GM23338 (cell line): ENCODE results near the gene FPR1. TPM values are rescaled to one million over a fixed set of nuclear protein-coding genes. Genes with fewer than 3 reads are reported as not detected.

Experiments
- ATAC-seq: fragments of 200-7000 bp; cut with Tn5 transposase; 3 replicates; pipeline ENCODE4 v1.9.1; 2020
- DNase-seq: peaks from one replicate; pipeline ENCODE4 v3.0.0-alpha.2; 2015; ENCODE audit warnings: low spot score
- H2AFZ ChIP-seq: fragments of 200-600 bp; sonication (generic); 2 replicates; pipeline ENCODE4 v1.8.0; 2016; ENCODE audit warnings: antibody characterized with exemption, mild to moderate bottlenecking, moderate library complexity
- H3F3A ChIP-seq: fragments of 200-600 bp; sonication (generic); replicated peaks from 2 replicates; pipeline ENCODE4 v1.8.0; 2017; ENCODE audit warnings: antibody characterized with exemption, mixed run types, low read depth
- H3K27ac ChIP-seq: fragments of 200-600 bp; sonication (generic); 2 replicates; pipeline ENCODE4 v1.6.1; 2016; ENCODE audit warnings: low read depth
- H3K27me3 ChIP-seq: fragments of 200-600 bp; sonication (generic); 2 replicates; pipeline ENCODE4 v1.8.0; 2016; ENCODE audit warnings: mild to moderate bottlenecking, mixed run types, moderate library complexity; ENCODE audit not compliant: insufficient read depth
- H3K36me3 ChIP-seq: fragments of 200-600 bp; sonication (generic); 2 replicates; pipeline ENCODE4 v1.8.0; 2016; ENCODE audit warnings: mild to moderate bottlenecking; ENCODE audit not compliant: insufficient read depth
- H3K4me1 ChIP-seq: fragments of 200-600 bp; sonication (generic); 2 replicates; pipeline ENCODE4 v1.8.0; 2016; ENCODE audit warnings: mild to moderate bottlenecking, moderate library complexity; ENCODE audit not compliant: insufficient read depth
- H3K4me2 ChIP-seq: fragments of 200-600 bp; sonication (generic); 2 replicates; pipeline ENCODE4 v1.7.1; 2017; ENCODE audit warnings: mixed run types
- H3K4me3 ChIP-seq: fragments of 200-600 bp; sonication (generic); 2 replicates; pipeline ENCODE4 v1.6.1; 2016; ENCODE audit warnings: mixed run types
- H3K79me2 ChIP-seq: fragments of 200-600 bp; sonication (generic); replicated peaks from 2 replicates; pipeline ENCODE4 v1.8.0; 2017; ENCODE audit warnings: mild to moderate bottlenecking; ENCODE audit not compliant: insufficient read depth
- H3K9me2 ChIP-seq: fragments of 200-600 bp; sonication (generic); 2 replicates; pipeline ENCODE4 v1.8.0; 2017; ENCODE audit not compliant: insufficient read depth
- H4K20me1 ChIP-seq: fragments of 200-600 bp; sonication (generic); replicated peaks from 2 replicates; pipeline ENCODE4 v1.8.0; 2017; ENCODE audit warnings: mild to moderate bottlenecking; ENCODE audit not compliant: insufficient read depth
- H3K27ac Mint-ChIP-seq: 2 replicates; pipeline ENCODE4 v1.8.0; 2020; ENCODE audit warnings: inconsistent platforms, mild to moderate bottlenecking, moderate library complexity, mixed read lengths
- H3K27me3 Mint-ChIP-seq: 3 replicates; pipeline ENCODE4 v1.8.0; 2022; ENCODE audit warnings: low read depth, mild to moderate bottlenecking, moderate library complexity, mixed read lengths, inconsistent platforms; ENCODE audit not compliant: insufficient read depth, poor library complexity
- H3K36me3 Mint-ChIP-seq: 3 replicates; pipeline ENCODE4 v1.8.0; 2021; ENCODE audit warnings: low read depth, mild to moderate bottlenecking, inconsistent platforms, moderate library complexity, mixed read lengths
- H3K4me1 Mint-ChIP-seq: 3 replicates; pipeline ENCODE4 v1.8.0; 2020; ENCODE audit warnings: mild to moderate bottlenecking, inconsistent platforms, mixed read lengths
- H3K4me3 Mint-ChIP-seq: 3 replicates; pipeline ENCODE4 v1.8.0; 2021; ENCODE audit warnings: moderate library complexity, mild to moderate bottlenecking, inconsistent platforms, mixed read lengths
- H3K9me3 Mint-ChIP-seq: 3 replicates; pipeline ENCODE4 v1.8.0; 2020; ENCODE audit warnings: moderate library complexity, mild to moderate bottlenecking, inconsistent platforms, mixed read lengths
- CREB1 ChIP-seq: fragments of 250-450 bp; sonication (Bioruptor Pico); IDR thresholded peaks from 2 replicates; pipeline ENCODE4 v1.5.0; 2020; ENCODE audit warnings: low read depth, mild to moderate bottlenecking, moderate library complexity
- EZH2 ChIP-seq: fragments of 200-600 bp; sonication (generic); IDR thresholded peaks from one replicate; pipeline ENCODE4 v1.8.0; 2017; ENCODE audit warnings: antibody characterized with exemption, mild to moderate bottlenecking, low read depth; ENCODE audit not compliant: unreplicated experiment
- EZH2phosphoT487 ChIP-seq: fragments of 200-600 bp; sonication (generic); IDR thresholded peaks from one replicate; pipeline ENCODE4 v1.8.1; 2018; ENCODE audit warnings: antibody characterized with exemption; ENCODE audit not compliant: unreplicated experiment
- JUNB ChIP-seq: IDR thresholded peaks from one replicate; pipeline ENCODE4 v1.6.1; 2016; ENCODE audit warnings: antibody characterized with exemption; ENCODE audit not compliant: unreplicated experiment
- NANOG ChIP-seq: IDR thresholded peaks from 2 replicates; pipeline ENCODE4 v1.6.1; 2016; ENCODE audit warnings: antibody characterized with exemption, borderline replicate concordance
- POLR2AphosphoS5 ChIP-seq: IDR thresholded peaks from 2 replicates; pipeline ENCODE4 v1.6.1; 2016; ENCODE audit warnings: antibody characterized with exemption, low read depth
- STAT1 ChIP-seq: IDR thresholded peaks from one replicate; pipeline ENCODE4 v1.6.1; 2016; ENCODE audit warnings: antibody characterized with exemption; ENCODE audit not compliant: unreplicated experiment
- ZNF114 ChIP-seq: fragments of 250-450 bp; sonication (Bioruptor Pico); IDR thresholded peaks from 2 replicates; pipeline ENCODE4 v1.5.0; 2020; ENCODE audit warnings: mild to moderate bottlenecking, moderate library complexity
- ZNF331 ChIP-seq: fragments of 250-450 bp; sonication (Bioruptor Pico); IDR thresholded peaks from 2 replicates; pipeline ENCODE4 v1.5.0; 2020; ENCODE audit warnings: low read depth, mild to moderate bottlenecking, moderate library complexity
- polyA plus RNA-seq: library from polyadenylated mRNA; unstranded; fragments of >200 nt; fragmentation: Nextera tagmentation; extraction: Ambion mirVana; gene quantifications from 2 replicates; pipeline ENCODE4 v1.2.1, GENCODE V29; 2016
- total RNA-seq: library from RNA; depleted of rRNA; stranded (reverse); fragments of >200 nt; shearing (Covaris generic); gene quantifications from 2 replicates; pipeline ENCODE4 v1.2.3, GENCODE V29; 2014
- TF ChIP-seq, protein P1 (sequence below): fragments of 250-450 bp; sonication (Bioruptor Pico); IDR thresholded peaks from 2 replicates; pipeline ENCODE4 v1.5.0; 2020; ENCODE audit warnings: mild to moderate bottlenecking, moderate library complexity
- TF ChIP-seq, protein P2 (sequence below), 2 experiments: fragments of 200-600 bp in 1 of 2; sonication (generic) in 1 of 2; conservative IDR thresholded peaks; 2 replicates each; pipeline versions ENCODE4 v1.5.1 to v1.6.1; 2016 to 2017; ENCODE audit warnings: antibody characterized with exemption in 2 of 2, low read depth in 2 of 2, mild to moderate bottlenecking in 2 of 2, moderate library complexity in 1 of 2
- TF ChIP-seq, protein P3 (sequence below): IDR thresholded peaks from one replicate; pipeline ENCODE4 v1.6.1; 2018; ENCODE audit warnings: antibody characterized with exemption; ENCODE audit not compliant: unreplicated experiment
- TF ChIP-seq, protein P4 (sequence below): IDR thresholded peaks from 2 replicates; pipeline ENCODE4 v1.6.1; 2016; ENCODE audit warnings: antibody characterized with exemption

FPR1 gene
- total and polyA plus RNA-seq, 2 experiments from 2014 or later: not detected

DNA sequence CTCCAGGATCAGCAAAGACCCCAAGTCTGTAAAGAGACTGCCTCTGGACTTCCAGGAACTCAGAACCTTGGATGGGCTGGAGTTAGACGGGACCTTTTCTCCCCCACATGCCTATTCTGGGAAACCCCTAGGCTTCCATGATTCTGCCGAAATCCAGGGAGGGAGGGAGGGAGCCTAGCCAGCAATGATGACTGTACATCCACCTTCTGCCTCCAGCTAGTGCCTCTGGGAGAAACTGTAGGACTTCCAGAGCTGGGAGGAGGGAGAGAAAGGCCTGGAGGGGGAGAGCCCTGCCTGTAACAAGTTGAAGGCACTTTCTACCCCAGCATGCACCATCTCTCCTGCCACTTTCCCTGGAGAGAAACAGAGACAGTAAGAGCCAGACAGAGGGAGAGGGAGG is 21.9 kb downstream of the FPR1 start:
- no peaks in the 10 kb centered on the region for H3F3A ChIP-seq
- peaks cover 21% of the 10 kb centered on the region for H3K4me1 ChIP-seq
- Mint-ChIP-seq H3K4me1 (peaks cover 37% of the 10 kb centered on the region), H3K27ac (no peak overlapping the region), H3K27me3 (peaks cover 11% of the 10 kb centered on the region), H3K4me3 (no peak overlapping the region), H3K9me3 (peaks cover 34% of the 10 kb centered on the region), H3K36me3 (peaks cover 13% of the 10 kb centered on the region)
- no peaks in the 10 kb centered on the region; the same call in 1 of the 2 replicates for H3K36me3 ChIP-seq
- no peak overlapping the region for H2AFZ ChIP-seq
- ATAC-seq (no peak), DNase-seq (no peak)
- H4K20me1 ChIP-seq: no peaks in the 10 kb centered on the region
- no peak overlapping the region for H3K4me2 ChIP-seq
- H3K27me3 ChIP-seq: no peaks in the 10 kb centered on the region
- H3K27ac ChIP-seq: no peak overlapping the region
- no peaks in the 10 kb centered on the region for H3K9me2 ChIP-seq
- no peak for TF ChIP-seq STAT1
- no peak for TF ChIP-seq NANOG
- TF ChIP-seq CREB1 (CRISPR knock-in tag): no peak
- TF ChIP-seq, protein P1, sequence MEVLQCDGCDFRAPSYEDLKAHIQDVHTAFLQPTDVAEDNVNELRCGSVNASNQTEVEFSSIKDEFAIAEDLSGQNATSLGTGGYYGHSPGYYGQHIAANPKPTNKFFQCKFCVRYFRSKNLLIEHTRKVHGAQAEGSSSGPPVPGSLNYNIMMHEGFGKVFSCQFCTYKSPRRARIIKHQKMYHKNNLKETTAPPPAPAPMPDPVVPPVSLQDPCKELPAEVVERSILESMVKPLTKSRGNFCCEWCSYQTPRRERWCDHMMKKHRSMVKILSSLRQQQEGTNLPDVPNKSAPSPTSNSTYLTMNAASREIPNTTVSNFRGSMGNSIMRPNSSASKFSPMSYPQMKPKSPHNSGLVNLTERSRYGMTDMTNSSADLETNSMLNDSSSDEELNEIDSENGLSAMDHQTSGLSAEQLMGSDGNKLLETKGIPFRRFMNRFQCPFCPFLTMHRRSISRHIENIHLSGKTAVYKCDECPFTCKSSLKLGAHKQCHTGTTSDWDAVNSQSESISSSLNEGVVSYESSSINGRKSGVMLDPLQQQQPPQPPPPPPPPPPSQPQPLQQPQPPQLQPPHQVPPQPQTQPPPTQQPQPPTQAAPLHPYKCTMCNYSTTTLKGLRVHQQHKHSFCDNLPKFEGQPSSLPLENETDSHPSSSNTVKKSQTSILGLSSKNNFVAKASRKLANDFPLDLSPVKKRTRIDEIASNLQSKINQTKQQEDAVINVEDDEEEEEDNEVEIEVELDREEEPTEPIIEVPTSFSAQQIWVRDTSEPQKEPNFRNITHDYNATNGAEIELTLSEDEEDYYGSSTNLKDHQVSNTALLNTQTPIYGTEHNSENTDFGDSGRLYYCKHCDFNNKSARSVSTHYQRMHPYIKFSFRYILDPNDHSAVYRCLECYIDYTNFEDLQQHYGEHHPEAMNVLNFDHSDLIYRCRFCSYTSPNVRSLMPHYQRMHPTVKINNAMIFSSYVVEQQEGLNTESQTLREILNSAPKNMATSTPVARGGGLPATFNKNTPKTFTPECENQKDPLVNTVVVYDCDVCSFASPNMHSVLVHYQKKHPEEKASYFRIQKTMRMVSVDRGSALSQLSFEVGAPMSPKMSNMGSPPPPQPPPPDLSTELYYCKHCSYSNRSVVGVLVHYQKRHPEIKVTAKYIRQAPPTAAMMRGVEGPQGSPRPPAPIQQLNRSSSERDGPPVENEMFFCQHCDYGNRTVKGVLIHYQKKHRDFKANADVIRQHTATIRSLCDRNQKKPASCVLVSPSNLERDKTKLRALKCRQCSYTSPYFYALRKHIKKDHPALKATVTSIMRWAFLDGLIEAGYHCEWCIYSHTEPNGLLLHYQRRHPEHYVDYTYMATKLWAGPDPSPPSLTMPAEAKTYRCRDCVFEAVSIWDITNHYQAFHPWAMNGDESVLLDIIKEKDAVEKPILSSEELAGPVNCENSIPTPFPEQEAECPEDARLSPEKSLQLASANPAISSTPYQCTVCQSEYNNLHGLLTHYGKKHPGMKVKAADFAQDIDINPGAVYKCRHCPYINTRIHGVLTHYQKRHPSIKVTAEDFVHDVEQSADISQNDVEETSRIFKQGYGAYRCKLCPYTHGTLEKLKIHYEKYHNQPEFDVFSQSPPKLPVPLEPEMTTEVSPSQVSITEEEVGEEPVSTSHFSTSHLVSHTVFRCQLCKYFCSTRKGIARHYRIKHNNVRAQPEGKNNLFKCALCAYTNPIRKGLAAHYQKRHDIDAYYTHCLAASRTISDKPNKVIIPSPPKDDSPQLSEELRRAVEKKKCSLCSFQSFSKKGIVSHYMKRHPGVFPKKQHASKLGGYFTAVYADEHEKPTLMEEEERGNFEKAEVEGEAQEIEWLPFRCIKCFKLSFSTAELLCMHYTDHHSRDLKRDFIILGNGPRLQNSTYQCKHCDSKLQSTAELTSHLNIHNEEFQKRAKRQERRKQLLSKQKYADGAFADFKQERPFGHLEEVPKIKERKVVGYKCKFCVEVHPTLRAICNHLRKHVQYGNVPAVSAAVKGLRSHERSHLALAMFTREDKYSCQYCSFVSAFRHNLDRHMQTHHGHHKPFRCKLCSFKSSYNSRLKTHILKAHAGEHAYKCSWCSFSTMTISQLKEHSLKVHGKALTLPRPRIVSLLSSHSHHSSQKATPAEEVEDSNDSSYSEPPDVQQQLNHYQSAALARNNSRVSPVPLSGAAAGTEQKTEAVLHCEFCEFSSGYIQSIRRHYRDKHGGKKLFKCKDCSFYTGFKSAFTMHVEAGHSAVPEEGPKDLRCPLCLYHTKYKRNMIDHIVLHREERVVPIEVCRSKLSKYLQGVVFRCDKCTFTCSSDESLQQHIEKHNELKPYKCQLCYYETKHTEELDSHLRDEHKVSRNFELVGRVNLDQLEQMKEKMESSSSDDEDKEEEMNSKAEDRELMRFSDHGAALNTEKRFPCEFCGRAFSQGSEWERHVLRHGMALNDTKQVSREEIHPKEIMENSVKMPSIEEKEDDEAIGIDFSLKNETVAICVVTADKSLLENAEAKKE (CRISPR knock-in tag): no peak
- TF ChIP-seq, protein P2, sequence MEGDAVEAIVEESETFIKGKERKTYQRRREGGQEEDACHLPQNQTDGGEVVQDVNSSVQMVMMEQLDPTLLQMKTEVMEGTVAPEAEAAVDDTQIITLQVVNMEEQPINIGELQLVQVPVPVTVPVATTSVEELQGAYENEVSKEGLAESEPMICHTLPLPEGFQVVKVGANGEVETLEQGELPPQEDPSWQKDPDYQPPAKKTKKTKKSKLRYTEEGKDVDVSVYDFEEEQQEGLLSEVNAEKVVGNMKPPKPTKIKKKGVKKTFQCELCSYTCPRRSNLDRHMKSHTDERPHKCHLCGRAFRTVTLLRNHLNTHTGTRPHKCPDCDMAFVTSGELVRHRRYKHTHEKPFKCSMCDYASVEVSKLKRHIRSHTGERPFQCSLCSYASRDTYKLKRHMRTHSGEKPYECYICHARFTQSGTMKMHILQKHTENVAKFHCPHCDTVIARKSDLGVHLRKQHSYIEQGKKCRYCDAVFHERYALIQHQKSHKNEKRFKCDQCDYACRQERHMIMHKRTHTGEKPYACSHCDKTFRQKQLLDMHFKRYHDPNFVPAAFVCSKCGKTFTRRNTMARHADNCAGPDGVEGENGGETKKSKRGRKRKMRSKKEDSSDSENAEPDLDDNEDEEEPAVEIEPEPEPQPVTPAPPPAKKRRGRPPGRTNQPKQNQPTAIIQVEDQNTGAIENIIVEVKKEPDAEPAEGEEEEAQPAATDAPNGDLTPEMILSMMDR (conservative IDR thresholded peaks at IDR 0.05; ENCODE audit: low read depth in 2 of 2): no peak
- TF ChIP-seq JUNB: no peak
- TF ChIP-seq, protein P3, sequence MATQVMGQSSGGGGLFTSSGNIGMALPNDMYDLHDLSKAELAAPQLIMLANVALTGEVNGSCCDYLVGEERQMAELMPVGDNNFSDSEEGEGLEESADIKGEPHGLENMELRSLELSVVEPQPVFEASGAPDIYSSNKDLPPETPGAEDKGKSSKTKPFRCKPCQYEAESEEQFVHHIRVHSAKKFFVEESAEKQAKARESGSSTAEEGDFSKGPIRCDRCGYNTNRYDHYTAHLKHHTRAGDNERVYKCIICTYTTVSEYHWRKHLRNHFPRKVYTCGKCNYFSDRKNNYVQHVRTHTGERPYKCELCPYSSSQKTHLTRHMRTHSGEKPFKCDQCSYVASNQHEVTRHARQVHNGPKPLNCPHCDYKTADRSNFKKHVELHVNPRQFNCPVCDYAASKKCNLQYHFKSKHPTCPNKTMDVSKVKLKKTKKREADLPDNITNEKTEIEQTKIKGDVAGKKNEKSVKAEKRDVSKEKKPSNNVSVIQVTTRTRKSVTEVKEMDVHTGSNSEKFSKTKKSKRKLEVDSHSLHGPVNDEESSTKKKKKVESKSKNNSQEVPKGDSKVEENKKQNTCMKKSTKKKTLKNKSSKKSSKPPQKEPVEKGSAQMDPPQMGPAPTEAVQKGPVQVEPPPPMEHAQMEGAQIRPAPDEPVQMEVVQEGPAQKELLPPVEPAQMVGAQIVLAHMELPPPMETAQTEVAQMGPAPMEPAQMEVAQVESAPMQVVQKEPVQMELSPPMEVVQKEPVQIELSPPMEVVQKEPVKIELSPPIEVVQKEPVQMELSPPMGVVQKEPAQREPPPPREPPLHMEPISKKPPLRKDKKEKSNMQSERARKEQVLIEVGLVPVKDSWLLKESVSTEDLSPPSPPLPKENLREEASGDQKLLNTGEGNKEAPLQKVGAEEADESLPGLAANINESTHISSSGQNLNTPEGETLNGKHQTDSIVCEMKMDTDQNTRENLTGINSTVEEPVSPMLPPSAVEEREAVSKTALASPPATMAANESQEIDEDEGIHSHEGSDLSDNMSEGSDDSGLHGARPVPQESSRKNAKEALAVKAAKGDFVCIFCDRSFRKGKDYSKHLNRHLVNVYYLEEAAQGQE: no peak
- TF ChIP-seq ZNF114 (CRISPR knock-in tag): no peak
- TF ChIP-seq ZNF331 (CRISPR knock-in tag): no peak
- no peak for TF ChIP-seq POLR2AphosphoS5
- no peak for TF ChIP-seq EZH2
- TF ChIP-seq EZH2phosphoT487: no peak
- TF ChIP-seq, protein P4, sequence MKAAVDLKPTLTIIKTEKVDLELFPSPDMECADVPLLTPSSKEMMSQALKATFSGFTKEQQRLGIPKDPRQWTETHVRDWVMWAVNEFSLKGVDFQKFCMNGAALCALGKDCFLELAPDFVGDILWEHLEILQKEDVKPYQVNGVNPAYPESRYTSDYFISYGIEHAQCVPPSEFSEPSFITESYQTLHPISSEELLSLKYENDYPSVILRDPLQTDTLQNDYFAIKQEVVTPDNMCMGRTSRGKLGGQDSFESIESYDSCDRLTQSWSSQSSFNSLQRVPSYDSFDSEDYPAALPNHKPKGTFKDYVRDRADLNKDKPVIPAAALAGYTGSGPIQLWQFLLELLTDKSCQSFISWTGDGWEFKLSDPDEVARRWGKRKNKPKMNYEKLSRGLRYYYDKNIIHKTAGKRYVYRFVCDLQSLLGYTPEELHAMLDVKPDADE: no peak
- H3K4me3 ChIP-seq: no peak overlapping the region
- H3K79me2 ChIP-seq: no peaks in the 10 kb centered on the region
